Activated CD8-positive, alpha-beta T cell treated with anti-CD3 and anti-CD28 coated beads, Interleukin-2, amount 10 ng/mL, durations not matched to agents 7 days and 5 days (primary cell): ENCODE data around the gene NADK. TPM values are rescaled to one million over a fixed set of nuclear protein-coding genes. Genes with fewer than 3 reads are reported as not detected.

Experiments used
- ATAC-seq: fragments of 150-1000 bp; cut with Tn5 transposase; one replicate; pipeline ENCODE4 v1.10.0; 2021; ENCODE audit warnings: moderate library complexity
- CTCF ChIA-PET: fragments of 350-600 bp; sonication (Branson Sonifier 250); formaldehyde crosslinking; loops from one replicate; lab custom pipeline; 2021; ENCODE audit warnings: antibody characterized with exemption; lab: Charles Lee
- POLR2A ChIA-PET: fragments of 350-600 bp; sonication (Branson Sonifier 250); formaldehyde crosslinking; loops from one replicate; lab custom pipeline; 2021; ENCODE audit warnings: antibody characterized with exemption; lab: Charles Lee
- DNase-seq: peaks from one replicate; pipeline ENCODE4 v3.0.0-alpha.2; 2020
- H3K27ac Mint-ChIP-seq: one replicate; pipeline ENCODE4 v1.8.0; 2021; ENCODE audit warnings: mild to moderate bottlenecking, mixed read lengths
- H3K27me3 Mint-ChIP-seq: one replicate; pipeline ENCODE4 v1.8.0; 2021; ENCODE audit warnings: low read depth, mixed read lengths
- H3K36me3 Mint-ChIP-seq: one replicate; pipeline ENCODE4 v1.8.0; 2021; ENCODE audit warnings: low read depth, mixed read lengths
- H3K4me1 Mint-ChIP-seq: one replicate; pipeline ENCODE4 v1.8.0; 2021; ENCODE audit warnings: low read depth, mixed read lengths
- H3K4me3 Mint-ChIP-seq: one replicate; pipeline ENCODE4 v1.8.0; 2021; ENCODE audit warnings: mild to moderate bottlenecking, mixed read lengths
- H3K9me3 Mint-ChIP-seq: one replicate; pipeline ENCODE4 v1.8.0; 2022; ENCODE audit warnings: mixed read lengths; ENCODE audit not compliant: insufficient read depth
- total RNA-seq, 2 experiments: library from RNA; stranded (reverse); gene quantifications; one replicate each; pipeline ENCODE4 v1.2.3, GENCODE V29; 2021

Gene NADK
- total RNA-seq, 2 experiments from 2014 or later: 82.0 to 82.9 TPM

DNA sequence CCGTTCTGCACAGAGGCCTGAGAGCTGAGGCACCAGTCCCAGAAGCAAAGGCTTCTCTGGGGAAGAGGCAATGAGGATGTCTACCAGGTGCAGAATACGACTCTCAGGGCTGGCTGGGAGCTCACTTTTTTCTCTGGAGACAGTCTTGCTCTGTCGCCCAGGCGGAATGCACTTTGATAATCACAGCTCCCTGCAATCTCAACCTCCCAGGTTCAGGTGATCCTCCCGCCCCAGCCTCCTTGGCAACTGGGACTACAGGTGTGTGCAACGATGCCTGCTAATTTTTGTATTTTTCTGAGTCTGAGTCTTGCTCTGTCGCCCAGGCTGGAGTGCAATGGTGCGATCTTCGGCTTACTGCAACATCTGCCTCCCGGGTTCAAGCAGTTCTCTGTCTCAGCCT lies 17.6 kb downstream of the NADK start:
- no peak for DNase-seq
- Mint-ChIP-seq H3K4me1 (no peaks in the 10 kb centered on the region), H3K27ac (no peak overlapping the region), H3K27me3 (no peaks in the 10 kb centered on the region), H3K4me3 (no peak overlapping the region), H3K36me3 (peaks cover 37% of the 10 kb centered on the region), H3K9me3 (no peaks in the 10 kb centered on the region)
- ChIA-PET POLR2A (no interaction called here), CTCF (no interaction called here)
- no peak for ATAC-seq

- Mint-ChIP-seq H3K27me3 (no peaks in the 10 kb centered on the region), H3K9me3 (no peaks in the 10 kb centered on the region), H3K4me3 (no peak overlapping the region), H3K27ac (no peak overlapping the region), H3K4me1 (no peaks in the 10 kb centered on the region), H3K36me3 (peaks cover 37% of the 10 kb centered on the region)
- ChIA-PET CTCF (no interaction called here), POLR2A (no interaction called here)
- no peak for ATAC-seq
- no peak for DNase-seq
These were observed 18.0 kb downstream of the NADK start for GRCh38 chr1:1760345-1760650.

GRCh38 chr1:1759456-1760344 lies 18.6 kb downstream of the NADK start:
- no peak for DNase-seq
- POLR2A ChIA-PET: no interaction called here
- Mint-ChIP-seq H3K27me3 (no peaks in the 10 kb centered on the region), H3K4me1 (no peaks in the 10 kb centered on the region), H3K4me3 (no peak overlapping the region), H3K27ac (no peak overlapping the region), H3K36me3 (peaks cover 38% of the 10 kb centered on the region), H3K9me3 (no peaks in the 10 kb centered on the region)
- ATAC-seq: no peak
- CTCF ChIA-PET: no interaction called here

- ATAC-seq (no peak), DNase-seq (no peak)
- H3K27me3 Mint-ChIP-seq: no peaks in the 10 kb centered on the region
- no peaks in the 10 kb centered on the region for H3K4me1 Mint-ChIP-seq
- no peak overlapping the region for H3K27ac Mint-ChIP-seq
- no peaks in the 10 kb centered on the region for H3K9me3 Mint-ChIP-seq
- POLR2A ChIA-PET: interaction anchor here (0.9 kb wide), 1 partner anchor 15 kb away, joined by 5 read pairs; no protein-coding TSS in a partner anchor
- no peak overlapping the region for H3K4me3 Mint-ChIP-seq
- CTCF ChIA-PET: no interaction called here
- peaks cover 39% of the 10 kb centered on the region for H3K36me3 Mint-ChIP-seq
These were observed 19.4 kb downstream of the NADK start for GRCh38 chr1:1758692-1759455.

GRCh38 chr1:1758059-1758621 lies 20.1 kb downstream of the NADK start:
- ChIA-PET CTCF (no interaction called here), POLR2A (interaction anchor here (0.9 kb wide), 1 partner anchor 15 kb away, joined by 5 read pairs; no protein-coding TSS in a partner anchor)
- Mint-ChIP-seq H3K9me3 (no peaks in the 10 kb centered on the region), H3K4me3 (no peak overlapping the region), H3K4me1 (no peaks in the 10 kb centered on the region), H3K36me3 (peaks cover 41% of the 10 kb centered on the region), H3K27ac (no peak overlapping the region), H3K27me3 (no peaks in the 10 kb centered on the region)
- DNase-seq (no peak), ATAC-seq (no peak)

GRCh38 chr1:1757422-1758058 lies 20.7 kb downstream of the NADK start:
- ChIA-PET POLR2A (interaction anchor here (0.9 kb wide), 1 partner anchor 16 kb away, joined by 5 read pairs; no protein-coding TSS in a partner anchor), CTCF (no interaction called here)
- Mint-ChIP-seq H3K4me1 (no peaks in the 10 kb centered on the region), H3K4me3 (no peak overlapping the region), H3K36me3 (peaks cover 37% of the 10 kb centered on the region), H3K27me3 (no peaks in the 10 kb centered on the region), H3K27ac (no peak overlapping the region), H3K9me3 (no peaks in the 10 kb centered on the region)
- no peak for ATAC-seq
- no peak for DNase-seq

DNA sequence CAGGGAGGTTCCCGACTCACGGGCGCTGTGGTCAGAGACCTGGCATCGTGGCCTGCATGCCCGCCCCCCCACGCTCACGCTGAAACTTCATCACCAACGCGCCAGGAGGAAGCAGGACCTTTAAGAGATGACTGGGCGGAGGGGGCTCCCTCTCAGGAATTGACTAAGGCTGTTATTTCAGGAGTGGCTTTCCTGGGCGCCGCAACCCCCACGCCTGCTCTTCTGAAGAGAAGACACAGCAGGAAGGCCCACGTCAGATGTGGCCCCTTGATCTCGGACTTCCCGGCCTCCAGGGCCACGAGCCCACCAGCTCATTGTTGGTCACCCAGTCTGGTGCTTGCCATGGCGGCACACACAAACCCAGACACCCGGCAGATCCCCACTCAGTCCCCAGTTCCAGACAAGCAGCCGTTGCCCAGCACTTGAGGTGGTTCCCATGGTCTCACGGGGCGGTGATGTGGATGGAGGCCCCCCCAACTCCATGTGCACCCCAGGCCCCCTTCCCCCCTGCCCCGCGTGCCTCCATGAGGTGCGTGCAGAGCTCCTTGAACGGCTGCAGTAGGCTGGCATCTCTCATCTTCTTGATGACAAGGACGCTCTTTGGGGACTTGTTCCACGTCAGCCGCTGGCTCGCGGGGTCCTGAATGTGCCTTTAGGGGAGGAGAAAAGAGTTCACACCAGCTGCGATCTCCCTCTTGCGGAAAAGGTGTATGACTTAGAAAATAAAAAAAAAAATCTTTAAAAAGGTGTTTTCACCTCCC lies 21.4 kb downstream of the NADK start:
- H3K9me3 Mint-ChIP-seq: no peaks in the 10 kb centered on the region
- ChIA-PET POLR2A (no interaction called here), CTCF (no interaction called here)
- no peaks in the 10 kb centered on the region for H3K27me3 Mint-ChIP-seq
- H3K4me3 Mint-ChIP-seq: no peak overlapping the region
- H3K36me3 Mint-ChIP-seq: peaks cover 34% of the 10 kb centered on the region
- ATAC-seq (no peak), DNase-seq (no peak)
- H3K27ac Mint-ChIP-seq: no peak overlapping the region
- no peaks in the 10 kb centered on the region for H3K4me1 Mint-ChIP-seq

- no peaks in the 10 kb centered on the region for H3K27me3 Mint-ChIP-seq
- ChIA-PET POLR2A (no interaction called here), CTCF (no interaction called here)
These were observed 22.4 kb downstream of the NADK start for GRCh38 chr1:1755852-1756251.

GRCh38 chr1:1755426-1755825 lies 22.8 kb downstream of the NADK start:
- ATAC-seq (no peak), DNase-seq (no peak)
- H3K9me3 Mint-ChIP-seq: no peaks in the 10 kb centered on the region
- no peaks in the 10 kb centered on the region for H3K27me3 Mint-ChIP-seq
- POLR2A ChIA-PET: no interaction called here
- peaks cover 27% of the 10 kb centered on the region for H3K36me3 Mint-ChIP-seq
- no peaks in the 10 kb centered on the region for H3K4me1 Mint-ChIP-seq
- H3K27ac Mint-ChIP-seq: no peak overlapping the region
- no peak overlapping the region for H3K4me3 Mint-ChIP-seq
- CTCF ChIA-PET: no interaction called here

More at GRCh38 chr1:1755852-1756251, 22.4 kb downstream of the NADK start:
- Mint-ChIP-seq H3K9me3 (no peaks in the 10 kb centered on the region), H3K27ac (no peak overlapping the region), H3K4me3 (no peak overlapping the region), H3K36me3 (peaks cover 27% of the 10 kb centered on the region), H3K4me1 (no peaks in the 10 kb centered on the region)
- ATAC-seq (no peak), DNase-seq (no peak)

DNA sequence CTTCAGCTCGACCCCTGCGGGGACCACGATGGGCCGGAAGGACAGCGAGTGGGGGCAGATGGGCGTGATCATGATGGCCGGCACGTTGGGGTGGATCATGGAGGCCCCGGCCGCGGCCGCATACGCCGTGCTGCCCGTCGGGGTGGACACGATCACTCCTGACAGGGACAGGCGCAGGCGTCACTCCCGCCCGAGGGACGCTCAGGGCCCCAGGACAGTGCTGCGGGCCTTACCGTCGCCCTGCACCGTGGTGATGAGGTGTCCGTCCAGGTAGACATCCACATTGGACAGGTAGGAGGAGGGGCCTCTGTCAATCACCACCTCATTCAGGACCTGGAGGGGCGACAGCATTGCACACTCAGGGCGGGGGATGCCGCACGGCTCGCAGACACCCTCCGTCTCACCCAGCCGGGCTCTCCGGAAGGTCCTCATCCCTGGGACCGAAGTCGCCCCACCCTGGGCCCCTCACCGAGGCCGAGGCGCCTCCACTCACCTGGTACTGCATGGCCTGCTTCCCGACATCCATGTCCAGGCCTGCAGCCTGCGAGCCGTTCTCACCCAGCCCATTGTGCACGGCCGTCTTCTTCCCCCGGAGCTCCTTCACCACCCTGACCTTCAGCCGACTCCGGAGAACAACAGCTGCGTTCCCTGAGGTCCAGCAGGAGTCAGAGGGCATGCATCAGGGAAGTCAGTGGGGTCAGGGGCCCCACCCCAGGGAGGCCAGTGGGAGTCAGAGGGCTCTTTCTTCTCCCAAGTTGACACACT lies 24.0 kb downstream of the NADK start:
- no peaks in the 10 kb centered on the region for H3K27me3 Mint-ChIP-seq
- POLR2A ChIA-PET: no interaction called here
- DNase-seq: no peak
- no peaks in the 10 kb centered on the region for H3K9me3 Mint-ChIP-seq
- H3K4me1 Mint-ChIP-seq: peaks cover 3% of the 10 kb centered on the region
- CTCF ChIA-PET: no interaction called here
- H3K4me3 Mint-ChIP-seq: no peak overlapping the region
- H3K27ac Mint-ChIP-seq: no peak overlapping the region
- ATAC-seq: no peak
- H3K36me3 Mint-ChIP-seq: peaks cover 24% of the 10 kb centered on the region

DNA sequence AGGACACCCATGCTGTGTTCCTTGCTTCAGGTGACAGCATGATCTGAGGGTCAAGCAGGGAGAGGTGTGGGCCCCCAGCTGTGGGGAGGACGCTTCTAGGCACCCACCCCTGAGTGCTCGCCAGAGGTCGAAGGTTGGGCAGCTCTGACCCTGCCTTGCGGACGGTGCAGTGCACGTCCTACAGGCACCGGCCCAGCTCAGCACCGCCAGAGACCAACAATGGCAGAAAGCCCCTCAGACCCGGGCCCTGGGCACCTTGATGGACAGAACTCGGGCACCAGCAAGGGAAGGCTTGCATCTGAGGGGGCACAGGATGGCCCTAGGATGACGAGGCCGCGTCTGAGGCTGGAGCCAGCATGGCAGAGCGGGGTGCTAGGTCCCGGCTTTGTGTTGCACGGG lies 24.7 kb downstream of the NADK start:
- Mint-ChIP-seq H3K27ac (no peak overlapping the region), H3K9me3 (no peaks in the 10 kb centered on the region), H3K27me3 (no peaks in the 10 kb centered on the region), H3K4me1 (peaks cover 3% of the 10 kb centered on the region), H3K36me3 (peaks cover 24% of the 10 kb centered on the region), H3K4me3 (no peak overlapping the region)
- ChIA-PET POLR2A (no interaction called here), CTCF (no interaction called here)
- DNase-seq (no peak), ATAC-seq (no peak)
